ENCODE results near the gene VTN.

DNA sequence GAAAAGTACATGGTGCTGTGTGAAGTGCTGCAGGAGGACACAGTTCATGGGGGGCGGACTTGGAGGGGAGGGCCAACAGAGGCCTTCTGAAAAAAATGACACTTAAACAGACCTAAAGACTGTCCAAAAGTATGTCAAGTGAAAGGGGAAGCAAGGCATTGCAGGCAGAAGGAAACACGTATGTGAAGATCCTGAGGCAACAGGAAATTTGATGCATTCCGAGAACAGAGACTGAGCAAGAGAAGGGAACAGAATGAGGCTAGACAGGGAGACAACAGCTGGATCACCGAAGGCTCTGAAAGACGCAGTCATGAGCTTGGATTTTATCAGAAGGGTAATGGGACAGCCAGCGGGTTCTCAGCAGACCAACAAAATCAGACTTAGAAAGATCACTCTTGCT is 35.9 kb downstream of the VTN start:
- TF ChIP-seq POLR2A (IDR thresholded peaks at IDR 0.05): no peak
- TF ChIP-seq, protein P1, sequence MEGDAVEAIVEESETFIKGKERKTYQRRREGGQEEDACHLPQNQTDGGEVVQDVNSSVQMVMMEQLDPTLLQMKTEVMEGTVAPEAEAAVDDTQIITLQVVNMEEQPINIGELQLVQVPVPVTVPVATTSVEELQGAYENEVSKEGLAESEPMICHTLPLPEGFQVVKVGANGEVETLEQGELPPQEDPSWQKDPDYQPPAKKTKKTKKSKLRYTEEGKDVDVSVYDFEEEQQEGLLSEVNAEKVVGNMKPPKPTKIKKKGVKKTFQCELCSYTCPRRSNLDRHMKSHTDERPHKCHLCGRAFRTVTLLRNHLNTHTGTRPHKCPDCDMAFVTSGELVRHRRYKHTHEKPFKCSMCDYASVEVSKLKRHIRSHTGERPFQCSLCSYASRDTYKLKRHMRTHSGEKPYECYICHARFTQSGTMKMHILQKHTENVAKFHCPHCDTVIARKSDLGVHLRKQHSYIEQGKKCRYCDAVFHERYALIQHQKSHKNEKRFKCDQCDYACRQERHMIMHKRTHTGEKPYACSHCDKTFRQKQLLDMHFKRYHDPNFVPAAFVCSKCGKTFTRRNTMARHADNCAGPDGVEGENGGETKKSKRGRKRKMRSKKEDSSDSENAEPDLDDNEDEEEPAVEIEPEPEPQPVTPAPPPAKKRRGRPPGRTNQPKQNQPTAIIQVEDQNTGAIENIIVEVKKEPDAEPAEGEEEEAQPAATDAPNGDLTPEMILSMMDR (IDR thresholded peaks at IDR 0.05): no peak
